ENCODE measurements around the gene DDX20.

DNA sequence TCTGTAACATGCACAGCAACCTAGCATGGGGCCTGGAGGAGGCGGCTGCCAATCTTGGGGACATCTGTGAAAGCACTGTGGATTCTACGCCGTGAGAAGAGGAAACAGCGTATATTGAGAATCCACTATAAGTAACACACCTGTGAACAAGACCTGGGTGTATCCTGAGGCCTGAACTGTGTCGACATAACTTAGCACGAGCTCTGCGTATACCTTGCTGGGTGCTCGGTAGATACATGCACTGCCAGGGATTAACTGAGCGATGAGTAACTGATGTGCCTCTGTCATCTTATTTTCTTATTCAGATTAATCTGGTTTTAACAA lies 58.6 kb downstream of the DDX20 start:
- TF ChIP-seq, protein P1, sequence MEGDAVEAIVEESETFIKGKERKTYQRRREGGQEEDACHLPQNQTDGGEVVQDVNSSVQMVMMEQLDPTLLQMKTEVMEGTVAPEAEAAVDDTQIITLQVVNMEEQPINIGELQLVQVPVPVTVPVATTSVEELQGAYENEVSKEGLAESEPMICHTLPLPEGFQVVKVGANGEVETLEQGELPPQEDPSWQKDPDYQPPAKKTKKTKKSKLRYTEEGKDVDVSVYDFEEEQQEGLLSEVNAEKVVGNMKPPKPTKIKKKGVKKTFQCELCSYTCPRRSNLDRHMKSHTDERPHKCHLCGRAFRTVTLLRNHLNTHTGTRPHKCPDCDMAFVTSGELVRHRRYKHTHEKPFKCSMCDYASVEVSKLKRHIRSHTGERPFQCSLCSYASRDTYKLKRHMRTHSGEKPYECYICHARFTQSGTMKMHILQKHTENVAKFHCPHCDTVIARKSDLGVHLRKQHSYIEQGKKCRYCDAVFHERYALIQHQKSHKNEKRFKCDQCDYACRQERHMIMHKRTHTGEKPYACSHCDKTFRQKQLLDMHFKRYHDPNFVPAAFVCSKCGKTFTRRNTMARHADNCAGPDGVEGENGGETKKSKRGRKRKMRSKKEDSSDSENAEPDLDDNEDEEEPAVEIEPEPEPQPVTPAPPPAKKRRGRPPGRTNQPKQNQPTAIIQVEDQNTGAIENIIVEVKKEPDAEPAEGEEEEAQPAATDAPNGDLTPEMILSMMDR (IDR thresholded peaks at IDR 0.05): no peak
- no peak for TF ChIP-seq POLR2A (IDR thresholded peaks at IDR 0.05)
